HG03025 (cell line): Measurements from ENCODE around the gene HMGN1.

Experiments used
- ATAC-seq: cut with Tn5 transposase; IDR thresholded peaks from one replicate; pipeline ENCODE4 v1.9.1; 2021; ENCODE audit warnings: mild to moderate bottlenecking, moderate library complexity; ENCODE audit not compliant: unreplicated experiment, low FRiP score

The HMGN1 gene

DNA sequence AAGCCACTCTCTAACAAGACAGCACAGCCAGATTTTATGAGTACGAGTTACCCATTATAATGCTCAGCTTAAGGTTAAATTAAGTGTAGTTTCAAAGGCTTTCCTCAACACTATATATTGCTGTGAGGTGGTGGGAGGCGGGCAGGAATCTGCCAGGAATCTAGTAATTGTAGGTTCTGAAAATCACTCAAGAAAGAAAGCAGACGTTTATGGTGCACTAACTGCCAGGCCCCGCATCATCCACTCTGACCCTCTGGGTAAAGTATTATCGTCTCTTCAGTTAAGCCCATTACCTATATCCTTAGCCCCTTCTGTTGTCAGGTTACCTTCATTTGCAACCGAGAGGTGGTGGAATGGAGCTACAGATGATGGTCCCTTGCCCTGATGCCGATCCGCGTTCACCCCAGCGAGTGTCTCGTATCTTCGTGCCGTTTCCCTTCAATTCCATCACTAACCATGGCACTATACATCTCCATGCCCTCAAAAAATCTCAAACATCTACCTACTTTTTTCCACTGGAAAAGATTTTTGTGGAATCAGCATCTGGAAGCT, 12.4 kb downstream of the HMGN1 start:
- no peak for ATAC-seq

DNA sequence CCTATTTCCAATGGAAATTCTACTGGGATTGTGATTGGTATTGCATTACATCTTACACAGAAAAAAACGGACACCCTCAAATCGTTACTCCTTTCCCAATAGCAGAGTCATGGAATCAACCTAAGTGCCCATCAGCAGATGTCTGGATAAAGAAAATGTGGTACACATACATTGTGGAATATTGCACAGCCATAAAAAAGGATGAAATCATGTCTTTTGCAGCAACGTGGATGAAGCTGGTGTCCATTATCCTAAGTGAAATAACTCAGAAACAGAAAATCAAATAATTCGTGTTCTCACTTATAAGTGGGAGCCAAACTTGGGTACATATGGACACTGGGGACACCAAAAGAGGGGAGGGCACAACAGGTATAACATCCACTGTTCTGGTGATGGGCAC, 14.3 kb downstream of the HMGN1 start:
- ATAC-seq: no peak

- ATAC-seq: no peak
These were observed 16.7 kb downstream of the HMGN1 start for GRCh38 chr21:39332175-39332574.

GRCh38 chr21:39330001-39330400, 18.9 kb downstream of the HMGN1 start:
- ATAC-seq: no peak

DNA sequence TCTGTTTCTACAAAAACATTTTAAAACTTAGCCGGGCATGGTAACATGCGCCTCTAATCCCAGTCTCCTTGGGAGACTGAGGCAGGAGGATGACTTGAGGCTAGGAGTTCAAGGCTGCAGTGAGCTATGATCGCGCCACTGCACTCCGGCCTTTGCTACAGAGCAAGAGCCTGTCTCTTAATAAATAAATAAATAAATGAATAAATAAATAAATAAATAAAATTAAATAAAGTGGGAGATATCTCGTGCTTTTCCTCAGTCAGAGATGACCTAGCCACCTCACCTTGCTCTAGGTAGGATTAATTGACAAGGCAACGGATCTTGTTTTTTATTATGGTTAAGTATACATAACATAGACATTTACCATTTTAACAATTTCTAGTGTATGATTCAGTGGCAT, 21.2 kb downstream of the HMGN1 start:
- ATAC-seq: no peak

DNA sequence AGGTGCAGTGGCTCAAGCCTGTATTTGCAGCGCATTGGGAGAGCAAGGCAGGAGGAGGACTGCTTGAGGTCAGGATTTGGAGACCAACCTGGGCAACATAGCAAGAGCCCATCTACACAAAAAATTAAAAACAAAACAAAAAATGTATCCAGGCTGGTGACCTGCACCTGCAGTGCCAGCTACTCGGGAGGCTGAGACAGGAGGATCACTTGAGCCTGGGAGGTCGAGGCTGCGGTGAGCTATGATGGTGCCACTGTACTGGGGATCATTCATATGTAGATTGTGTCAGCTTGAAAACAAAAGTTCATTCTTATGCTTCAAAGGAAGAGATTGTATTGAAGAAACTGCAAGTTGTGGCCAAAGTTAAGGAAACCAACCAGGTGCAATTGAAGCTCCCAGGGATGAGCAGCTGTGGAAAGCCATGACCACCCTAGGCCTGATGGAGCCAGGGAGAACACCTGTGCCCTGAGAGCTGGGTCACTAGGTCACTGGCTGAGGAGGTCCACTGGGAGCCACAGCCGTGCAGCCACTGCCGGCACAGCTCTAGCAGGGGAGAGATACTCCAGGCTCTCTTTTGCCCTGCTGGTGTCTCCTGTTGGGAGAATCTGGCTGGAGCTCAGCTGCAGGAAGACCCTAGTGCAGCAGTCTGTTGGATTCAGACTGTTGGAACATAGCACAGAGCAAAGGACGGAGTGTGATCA, 22.1 kb downstream of the HMGN1 start:
- no peak for ATAC-seq

- ATAC-seq: no peak
These were observed 23.4 kb downstream of the HMGN1 start for GRCh38 chr21:39325458-39325857.

- no peak for ATAC-seq
These were observed 27.5 kb downstream of the HMGN1 start for GRCh38 chr21:39321424-39321823.

DNA sequence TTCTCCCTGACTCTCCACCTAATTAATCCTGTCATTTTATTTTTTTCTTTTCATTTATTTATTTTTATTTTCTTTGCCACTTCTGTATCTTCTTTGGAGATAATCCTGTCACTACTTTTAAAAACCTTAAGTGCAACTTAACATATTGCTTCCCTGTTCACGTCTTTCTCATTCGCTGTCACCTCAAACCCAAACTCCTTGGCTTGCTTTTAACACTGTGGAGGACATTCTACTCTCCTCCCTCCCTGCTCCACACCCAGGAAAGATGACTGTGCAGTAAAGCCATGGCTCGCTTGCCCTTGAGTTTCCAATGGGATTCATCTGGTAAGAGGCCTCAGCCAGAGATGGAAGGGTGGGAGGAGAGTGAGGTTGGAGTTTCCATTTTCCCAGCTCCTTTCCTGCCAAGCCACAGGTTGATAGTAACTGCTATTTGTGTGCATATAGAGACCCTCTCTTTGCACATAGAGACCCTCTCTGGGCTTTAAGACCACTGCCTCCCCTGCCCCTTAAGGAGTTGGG, 29.0 kb downstream of the HMGN1 start:
- ATAC-seq: no peak

- no peak for ATAC-seq
These were observed 29.6 kb downstream of the HMGN1 start for GRCh38 chr21:39319251-39319756.

DNA sequence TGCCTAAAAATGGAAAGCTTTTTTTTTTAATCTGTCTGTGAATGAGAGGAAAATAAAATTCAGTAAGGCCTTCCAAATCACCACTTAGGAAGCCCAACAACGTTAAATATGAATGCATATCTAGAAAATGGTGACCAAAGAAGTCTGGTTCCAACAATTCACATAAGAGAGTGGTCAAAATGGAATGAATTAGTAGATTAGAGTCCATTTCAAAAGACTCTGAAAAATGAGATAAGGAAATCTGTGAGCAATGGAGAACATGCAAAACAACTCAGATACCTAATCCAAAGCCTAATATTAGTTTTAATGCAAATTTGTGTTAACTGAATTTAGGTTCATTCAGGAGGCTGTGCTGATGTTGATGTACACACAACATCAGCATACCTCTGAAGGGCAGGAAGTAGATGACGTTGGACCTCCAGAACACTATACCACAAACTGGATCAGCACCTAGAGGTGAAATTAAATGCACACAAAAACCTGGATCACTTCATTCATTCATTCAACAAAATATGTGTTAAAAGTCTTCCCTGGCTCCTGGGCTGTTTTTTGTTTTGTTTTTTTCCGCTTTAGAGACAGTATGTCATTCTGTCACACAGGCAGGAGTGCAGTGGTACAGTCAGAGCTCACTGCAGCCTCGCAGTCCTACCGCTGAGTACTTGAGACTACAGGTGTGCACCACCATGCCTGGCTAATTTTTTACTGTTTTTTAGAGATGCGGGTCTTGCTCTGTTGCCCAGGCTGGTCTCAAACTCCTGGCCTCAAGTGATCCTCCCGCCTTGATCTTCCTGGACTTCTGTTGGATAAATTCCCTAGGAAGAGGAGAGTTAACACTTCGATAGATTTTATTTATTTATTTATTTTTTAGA, 30.6 kb downstream of the HMGN1 start:
- no peak for ATAC-seq

DNA sequence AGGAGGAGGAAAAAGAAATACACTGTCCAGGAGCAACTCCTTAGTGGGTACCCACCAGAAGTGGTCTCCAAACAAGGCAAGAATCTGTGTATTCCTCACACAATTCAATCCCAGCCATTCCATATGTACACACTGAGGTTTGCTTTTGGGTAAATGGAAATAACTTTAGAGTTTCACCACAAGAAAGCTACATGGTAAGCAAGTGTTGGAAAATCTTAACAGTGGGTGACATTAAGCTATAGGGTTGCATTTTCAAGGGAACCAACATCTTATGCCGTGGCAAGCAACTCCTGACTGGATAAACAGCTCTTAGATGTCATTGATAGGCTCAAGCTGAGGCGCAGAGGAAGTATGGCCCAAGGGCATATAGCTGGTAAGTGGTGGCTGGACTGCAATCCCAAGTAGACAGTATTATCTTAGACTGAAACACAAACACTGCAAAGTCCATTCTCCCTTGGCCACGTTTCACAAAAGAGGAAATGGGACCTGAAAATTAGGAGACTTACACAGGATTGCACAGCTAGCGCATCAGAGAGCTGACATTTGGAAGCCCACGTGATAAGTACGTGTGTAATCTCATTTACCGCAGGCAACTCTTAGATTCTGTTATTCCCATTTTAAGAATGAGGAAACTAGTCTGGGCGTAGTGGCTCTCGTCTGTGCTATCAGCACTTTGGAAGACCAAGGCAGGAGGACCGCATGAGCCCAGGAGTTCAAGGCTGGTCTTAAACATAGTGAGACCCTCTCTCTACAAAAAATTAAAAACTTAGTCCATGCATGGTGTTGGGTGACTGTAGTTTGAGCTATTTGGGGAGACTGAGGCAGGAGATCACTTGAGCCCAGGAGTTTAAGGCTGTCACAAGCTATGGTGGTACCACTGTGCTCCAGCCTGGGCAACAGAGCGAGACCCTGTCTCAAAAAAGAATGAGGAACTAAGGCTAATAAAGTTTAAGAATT, 31.5 kb downstream of the HMGN1 start:
- ATAC-seq: no peak

GRCh38 chr21:39316729-39317128, 32.2 kb downstream of the HMGN1 start:
- no peak for ATAC-seq

- no peak for ATAC-seq
These were observed 33.1 kb downstream of the HMGN1 start for GRCh38 chr21:39315603-39316445.

DNA sequence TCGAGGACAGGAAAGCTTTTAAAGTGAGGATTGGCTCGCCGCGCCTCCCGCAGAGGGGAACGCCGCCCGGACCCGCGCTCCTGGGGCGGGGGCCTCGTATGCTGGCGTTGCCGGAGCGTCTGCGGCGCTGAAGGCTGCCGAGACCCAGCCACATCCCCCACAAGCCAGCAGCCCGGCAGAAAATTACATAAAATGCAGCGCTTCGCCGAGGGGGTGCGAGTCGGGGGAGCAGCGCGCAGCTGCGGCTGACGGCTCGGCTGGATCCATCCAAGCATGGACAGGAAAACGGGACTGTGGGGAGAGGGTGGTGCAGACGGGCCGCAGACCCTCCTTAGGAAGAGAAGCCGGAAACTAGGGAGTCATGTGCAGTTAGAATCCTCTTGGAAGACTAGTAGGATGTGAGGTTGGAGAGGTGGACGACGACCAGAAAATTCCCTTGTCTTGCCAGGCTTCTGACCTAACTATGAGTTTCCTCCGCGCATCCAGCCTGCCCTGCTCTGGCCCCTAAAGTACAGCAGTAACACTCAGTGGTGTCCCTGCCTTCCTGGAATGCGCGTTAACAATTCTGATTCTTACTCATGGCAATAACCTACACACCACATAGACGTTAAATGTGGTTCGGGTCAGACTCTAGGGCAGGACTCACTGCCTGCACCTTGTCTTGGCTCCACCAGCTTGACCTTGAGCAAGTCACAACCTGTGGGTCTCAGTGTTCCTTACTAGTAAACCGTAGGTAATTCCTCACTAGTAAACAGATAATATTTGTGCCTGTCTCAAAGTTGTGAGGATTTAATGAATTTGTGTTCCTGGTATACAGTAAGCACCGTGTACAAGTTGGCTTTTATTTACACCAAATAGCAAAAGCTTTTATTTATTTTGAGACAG, 34.5 kb downstream of the HMGN1 start:
- peak; percentile 12 for ATAC-seq

GRCh38 chr21:39313571-39314142, 35.2 kb downstream of the HMGN1 start, which contains the start of gene BRWD1:
BRWD1 (minus strand) TSS chr21:39313632; CDS start chr21:39313491, 141 bp downstream.
- ATAC-seq: peak; percentile 43

- peak; percentile 17 for ATAC-seq
These were observed 35.8 kb downstream of the HMGN1 start for GRCh38 chr21:39313042-39313570.
